Esophagus (tissue), 2 donors: ENCODE results near the gene INPP4B. TPM values are rescaled to one million over a fixed set of nuclear protein-coding genes. Genes with fewer than 3 reads are reported as not detected.

Source experiments
- H3K27ac ChIP-seq, 2 donors: one replicate each; pipeline ENCODE4 v1.5.1; 2013; ENCODE audit warnings: low read depth in 2 of 2, mild to moderate bottlenecking in 2 of 2, inconsistent platforms in 1 of 2, low read length in 1 of 2, moderate library complexity in 1 of 2
- H3K27me3 ChIP-seq, 2 donors: one replicate each; pipeline ENCODE4 v1.6.1; 2013; ENCODE audit warnings: low read length in 2 of 2, control low read depth in 1 of 2, mild to moderate bottlenecking in 1 of 2; ENCODE audit not compliant: insufficient read depth in 2 of 2, control insufficient read depth in 1 of 2
- H3K36me3 ChIP-seq, 2 donors: one replicate each; pipeline ENCODE4 v1.6.1; 2013; ENCODE audit warnings: low read length in 1 of 2; ENCODE audit not compliant: control insufficient read depth in 2 of 2, insufficient read depth in 2 of 2
- H3K4me1 ChIP-seq, 2 donors: one replicate each; pipeline ENCODE4 v1.6.1; 2013; ENCODE audit warnings: low read length in 1 of 2; ENCODE audit not compliant: control insufficient read depth in 2 of 2, insufficient read depth in 2 of 2
- H3K4me3 ChIP-seq, 2 donors: one replicate each; pipeline ENCODE4 v1.5.1; 2013; ENCODE audit warnings: low read length in 2 of 2, mild to moderate bottlenecking in 2 of 2, low read depth in 1 of 2, moderate library complexity in 1 of 2
- H3K9me3 ChIP-seq, 2 donors: one replicate each; pipeline ENCODE4 v1.6.1; 2013; ENCODE audit warnings: mild to moderate bottlenecking in 2 of 2, low read depth in 1 of 2, low read length in 1 of 2, moderate library complexity in 1 of 2; ENCODE audit not compliant: control insufficient read depth in 2 of 2, insufficient read depth in 1 of 2
- WGBS, 2 donors: extraction: QIAGEN DNeasy Blood & Tissue Kit; methylation state at CpG; one replicate each; pipeline ENCODE4 v1.1.7; 2013; 5-methylcytosine and 5-hydroxymethylcytosine counted together
- polyA plus RNA-seq, 2 donors: library from polyadenylated mRNA; stranded (reverse); fragments of 200-250 nt; gene quantifications; one replicate each; pipeline ENCODE4 v1.2.3, GENCODE V29; 2013
- donor health status: healthy with polysubstance abuse.
- donor health status: Bipolar disorder and iron deficiency.

Gene INPP4B
- polyA plus RNA-seq, 2 donors, result 2.5 to 4.4 TPM

- Histone ChIP-seq H3K4me3 (no peak overlapping the region), H3K27me3 (no peaks in the 10 kb centered on the region), H3K36me3 (no peaks in the 10 kb centered on the region), H3K27ac (no peak overlapping the region), H3K9me3 (no peaks in the 10 kb centered on the region), H3K4me1 (no peaks in the 10 kb centered on the region)
- WGBS, 2 donors, result 91 to 96% methylated on average over 8 of the region's 8 CpGs
Observed at GRCh38 chr4:142287371-142287770, 558.7 kb downstream of the INPP4B start.

- H3K9me3 ChIP-seq, result no peaks in the 10 kb centered on the region
- H3K4me3 ChIP-seq, result no peak overlapping the region
- no peak overlapping the region for H3K27ac ChIP-seq
- H3K27me3 ChIP-seq, result no peaks in the 10 kb centered on the region
- H3K4me1 ChIP-seq, result no peaks in the 10 kb centered on the region
- no peaks in the 10 kb centered on the region for H3K36me3 ChIP-seq
Observed at GRCh38 chr4:142285222-142285583, 560.9 kb downstream of the INPP4B start.

GRCh38 chr4:142284402-142285221, 561.5 kb downstream of the INPP4B start:
- 84 to 87% methylated on average over 9 of the region's 9 CpGs for WGBS, 2 donors
- no peak overlapping the region for H3K4me3 ChIP-seq
- H3K27ac ChIP-seq, result no peak overlapping the region
- no peaks in the 10 kb centered on the region for H3K27me3 ChIP-seq
- H3K4me1 ChIP-seq, result no peaks in the 10 kb centered on the region
- no peaks in the 10 kb centered on the region for H3K9me3 ChIP-seq
- H3K36me3 ChIP-seq, result no peaks in the 10 kb centered on the region

GRCh38 chr4:142282870-142283431, 563.1 kb downstream of the INPP4B start:
- WGBS, 2 donors, result 12 to 31% methylated on average over 2 of the region's 2 CpGs
- no peaks in the 10 kb centered on the region for H3K27me3 ChIP-seq
- no peak overlapping the region for H3K4me3 ChIP-seq
- no peaks in the 10 kb centered on the region for H3K36me3 ChIP-seq
- no peaks in the 10 kb centered on the region for H3K9me3 ChIP-seq
- no peak overlapping the region for H3K27ac ChIP-seq
- H3K4me1 ChIP-seq, result no peaks in the 10 kb centered on the region

- Histone ChIP-seq H3K27ac (no peak overlapping the region), H3K36me3 (no peaks in the 10 kb centered on the region), H3K27me3 (no peaks in the 10 kb centered on the region), H3K4me3 (no peak overlapping the region), H3K4me1 (no peaks in the 10 kb centered on the region), H3K9me3 (no peaks in the 10 kb centered on the region)
- 90% methylated on average over 1 of the region's 1 CpG for WGBS, 2 donors
Observed at GRCh38 chr4:142281999-142282398, 564.1 kb downstream of the INPP4B start.

- no peak overlapping the region for H3K4me3 ChIP-seq
Observed at GRCh38 chr4:142278663-142279062, 567.4 kb downstream of the INPP4B start.

GRCh38 chr4:142278171-142278570, 567.9 kb downstream of the INPP4B start:
- 86 to 98% methylated on average over 1 of the region's 1 CpG for WGBS, 2 donors
- no peaks in the 10 kb centered on the region for H3K27me3 ChIP-seq
- H3K36me3 ChIP-seq, result no peaks in the 10 kb centered on the region
- no peak overlapping the region for H3K4me3 ChIP-seq
- no peaks in the 10 kb centered on the region for H3K4me1 ChIP-seq
- no peaks in the 10 kb centered on the region for H3K9me3 ChIP-seq
- no peak overlapping the region for H3K27ac ChIP-seq

More at GRCh38 chr4:142278663-142279062, 567.4 kb downstream of the INPP4B start:
- Histone ChIP-seq H3K9me3 (no peaks in the 10 kb centered on the region), H3K4me1 (no peaks in the 10 kb centered on the region), H3K27me3 (no peaks in the 10 kb centered on the region), H3K36me3 (no peaks in the 10 kb centered on the region), H3K27ac (no peak overlapping the region)

- Histone ChIP-seq H3K27me3 (no peaks in the 10 kb centered on the region), H3K36me3 (no peaks in the 10 kb centered on the region), H3K27ac (no peak overlapping the region), H3K4me1 (no peaks in the 10 kb centered on the region), H3K4me3 (no peak overlapping the region), H3K9me3 (no peaks in the 10 kb centered on the region)
- WGBS, 2 donors, result 78 to 85% methylated on average over 1 of the region's 1 CpG
Observed at GRCh38 chr4:142274137-142274536, 572.0 kb downstream of the INPP4B start.

- no peaks in the 10 kb centered on the region for H3K9me3 ChIP-seq
- H3K36me3 ChIP-seq, result no peaks in the 10 kb centered on the region
- no peak overlapping the region for H3K27ac ChIP-seq
- no peak overlapping the region for H3K4me3 ChIP-seq
- no peaks in the 10 kb centered on the region for H3K4me1 ChIP-seq
- H3K27me3 ChIP-seq, result no peaks in the 10 kb centered on the region
Observed at GRCh38 chr4:142272452-142272851, 573.6 kb downstream of the INPP4B start.

GRCh38 chr4:142271832-142272231, 574.3 kb downstream of the INPP4B start:
- no peak overlapping the region for H3K4me3 ChIP-seq
- no peaks in the 10 kb centered on the region for H3K27me3 ChIP-seq
- H3K4me1 ChIP-seq, result no peaks in the 10 kb centered on the region
- no peaks in the 10 kb centered on the region for H3K9me3 ChIP-seq
- H3K27ac ChIP-seq, result no peak overlapping the region
- 61 to 63% methylated on average over 3 of the region's 3 CpGs for WGBS, 2 donors
- no peaks in the 10 kb centered on the region for H3K36me3 ChIP-seq
